Loucy (cell line): Measurements from ENCODE around the gene CLECL1.
A peak's percentile ranks its signal among the peaks of the same experiment; 100 is the strongest.

Experiments
- H2AFZ ChIP-seq: fragments of 200-600 bp; sonication (generic); 2 replicates; pipeline ENCODE4 v1.6.0; 2016; ENCODE audit warnings: antibody characterized with exemption, mild to moderate bottlenecking, low read length, moderate library complexity
- H3F3A ChIP-seq: fragments of 200-600 bp; 2 replicates; pipeline ENCODE4 v1.6.0; 2016; ENCODE audit warnings: antibody characterized with exemption, low read depth, mild to moderate bottlenecking
- H3K27me3 ChIP-seq: fragments of 200-600 bp; sonication (generic); 2 replicates; pipeline ENCODE4 v1.6.1; 2014; ENCODE audit warnings: low read length, mild to moderate bottlenecking; ENCODE audit not compliant: insufficient read depth, poor library complexity, severe bottlenecking
- H3K36me3 ChIP-seq: fragments of 200-600 bp; sonication (generic); 2 replicates; pipeline ENCODE4 v1.6.1; 2016; ENCODE audit warnings: low read length; ENCODE audit not compliant: insufficient read depth
- H3K4me1 ChIP-seq: fragments of 200-600 bp; sonication (generic); 2 replicates; pipeline ENCODE4 v1.5.1; 2014; ENCODE audit warnings: low read length, mild to moderate bottlenecking; ENCODE audit not compliant: insufficient read depth, poor library complexity, severe bottlenecking
- H3K4me2 ChIP-seq: fragments of 200-600 bp; sonication (generic); 2 replicates; pipeline ENCODE4 v1.6.0; 2014; ENCODE audit warnings: antibody characterized with exemption, low read length, low read depth, mild to moderate bottlenecking; ENCODE audit not compliant: poor library complexity, severe bottlenecking
- H3K4me3 ChIP-seq: fragments of 200-600 bp; sonication (generic); 2 replicates; pipeline ENCODE4 v1.5.1; 2014; ENCODE audit warnings: low read length, mild to moderate bottlenecking, mixed read lengths; ENCODE audit not compliant: poor library complexity, severe bottlenecking
- H3K79me2 ChIP-seq: fragments of 200-600 bp; sonication (generic); 2 replicates; pipeline ENCODE4 v1.6.1; 2014; ENCODE audit warnings: low read length; ENCODE audit not compliant: insufficient read depth
- H3K9ac ChIP-seq: fragments of 200-600 bp; sonication (generic); 2 replicates; pipeline ENCODE4 v1.6.0; 2014; ENCODE audit warnings: mild to moderate bottlenecking, low read depth, low read length, moderate library complexity; ENCODE audit not compliant: poor library complexity, severe bottlenecking
- H3K9me2 ChIP-seq: fragments of 200-600 bp; sonication (generic); replicated peaks from 2 replicates; pipeline ENCODE4 v1.6.1; 2016; ENCODE audit warnings: low read depth, low read length, mixed read lengths
- H3K9me3 ChIP-seq: fragments of 200-600 bp; sonication (generic); 2 replicates; pipeline ENCODE4 v1.6.1; 2014; ENCODE audit warnings: mild to moderate bottlenecking, antibody characterized with exemption, low read length, low read depth; ENCODE audit not compliant: insufficient read depth
- H4K20me1 ChIP-seq: fragments of 200-600 bp; sonication (generic); 2 replicates; pipeline ENCODE4 v1.6.0; 2014; ENCODE audit warnings: antibody characterized with exemption, low read length, mild to moderate bottlenecking; ENCODE audit not compliant: insufficient read depth, poor library complexity, severe bottlenecking
- EZH2phosphoT487 ChIP-seq: fragments of 200-600 bp; IDR thresholded peaks from 2 replicates; pipeline ENCODE4 v1.6.1; 2018; ENCODE audit warnings: antibody characterized with exemption, mild to moderate bottlenecking, moderate library complexity, borderline replicate concordance
- TF ChIP-seq, protein P1 (sequence below): fragments of 200-600 bp; sonication (generic); conservative IDR thresholded peaks from 2 replicates; pipeline ENCODE4 v1.5.1; 2014; ENCODE audit warnings: mild to moderate bottlenecking, antibody characterized with exemption, low read length

Gene CLECL1

DNA sequence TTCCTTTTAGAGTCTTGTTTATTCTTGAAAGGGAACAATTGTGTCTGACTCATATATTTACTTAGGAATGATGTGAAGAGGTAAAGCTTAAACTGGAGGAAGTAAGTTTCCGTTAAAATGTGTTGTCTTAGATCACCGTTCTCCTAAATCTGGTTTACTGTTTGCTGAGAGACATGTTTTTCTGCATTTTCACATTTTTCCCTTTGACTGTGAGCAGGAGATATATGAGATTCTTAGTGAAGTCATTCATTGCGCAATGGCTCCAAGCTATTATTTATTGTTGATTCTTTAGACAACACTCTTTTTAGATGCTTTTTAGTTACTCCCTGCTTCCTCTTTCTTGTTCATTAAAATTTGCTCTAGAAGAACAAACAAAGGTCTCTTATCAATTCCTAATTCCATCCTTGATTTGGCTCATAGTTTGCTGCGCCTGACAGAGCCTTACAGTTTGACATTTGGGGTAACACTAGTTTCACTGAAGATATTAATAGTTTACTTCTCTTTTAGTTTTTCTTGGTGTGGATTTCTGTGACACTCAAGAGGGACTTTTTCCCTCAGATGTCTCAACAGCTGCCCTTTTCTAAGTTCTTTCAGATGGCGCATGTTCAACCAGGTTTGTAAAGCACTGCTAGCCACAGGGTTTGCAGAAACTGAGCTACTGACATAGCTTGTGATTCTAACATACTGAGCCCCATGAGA is 11.4 kb downstream of the CLECL1 start:
- Histone ChIP-seq H3K4me3 (no peak overlapping the region), H3K4me2 (no peak overlapping the region), H3K9ac (no peak overlapping the region), H3K79me2 (no peaks in the 10 kb centered on the region), H3K9me2 (no peaks in the 10 kb centered on the region), H3K36me3 (no peaks in the 10 kb centered on the region), H3K27me3 (no peaks in the 10 kb centered on the region), H4K20me1 (no peaks in the 10 kb centered on the region), H3K4me1 (no peaks in the 10 kb centered on the region), H3K9me3 (no peaks in the 10 kb centered on the region), H2AFZ (no peak overlapping the region), H3F3A (no peaks in the 10 kb centered on the region)
- TF ChIP-seq EZH2phosphoT487: no peak
- TF ChIP-seq, protein P1, sequence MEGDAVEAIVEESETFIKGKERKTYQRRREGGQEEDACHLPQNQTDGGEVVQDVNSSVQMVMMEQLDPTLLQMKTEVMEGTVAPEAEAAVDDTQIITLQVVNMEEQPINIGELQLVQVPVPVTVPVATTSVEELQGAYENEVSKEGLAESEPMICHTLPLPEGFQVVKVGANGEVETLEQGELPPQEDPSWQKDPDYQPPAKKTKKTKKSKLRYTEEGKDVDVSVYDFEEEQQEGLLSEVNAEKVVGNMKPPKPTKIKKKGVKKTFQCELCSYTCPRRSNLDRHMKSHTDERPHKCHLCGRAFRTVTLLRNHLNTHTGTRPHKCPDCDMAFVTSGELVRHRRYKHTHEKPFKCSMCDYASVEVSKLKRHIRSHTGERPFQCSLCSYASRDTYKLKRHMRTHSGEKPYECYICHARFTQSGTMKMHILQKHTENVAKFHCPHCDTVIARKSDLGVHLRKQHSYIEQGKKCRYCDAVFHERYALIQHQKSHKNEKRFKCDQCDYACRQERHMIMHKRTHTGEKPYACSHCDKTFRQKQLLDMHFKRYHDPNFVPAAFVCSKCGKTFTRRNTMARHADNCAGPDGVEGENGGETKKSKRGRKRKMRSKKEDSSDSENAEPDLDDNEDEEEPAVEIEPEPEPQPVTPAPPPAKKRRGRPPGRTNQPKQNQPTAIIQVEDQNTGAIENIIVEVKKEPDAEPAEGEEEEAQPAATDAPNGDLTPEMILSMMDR: no peak

DNA sequence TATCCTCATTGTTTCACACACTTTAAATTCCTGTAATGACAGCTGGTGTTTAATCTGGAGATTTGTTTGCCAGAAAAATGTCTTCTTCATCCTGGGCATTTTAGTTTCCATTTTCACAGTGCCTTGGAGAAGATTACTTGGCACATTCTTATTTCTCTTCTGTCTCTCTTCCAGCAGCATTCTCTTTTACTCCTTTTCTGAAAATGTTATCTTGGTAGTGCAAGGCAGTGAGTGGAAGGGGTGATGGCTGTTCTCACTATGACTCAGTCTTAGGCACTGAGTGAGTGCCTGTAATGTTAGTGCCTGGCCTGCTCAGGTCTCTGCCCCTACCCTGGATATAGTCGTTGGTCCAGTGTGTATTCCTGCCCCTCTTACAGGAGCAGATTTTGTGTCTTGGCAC is 13.1 kb downstream of the CLECL1 start:
- Histone ChIP-seq H3K9me2 (no peaks in the 10 kb centered on the region), H4K20me1 (no peaks in the 10 kb centered on the region), H3K4me1 (peaks cover 2% of the 10 kb centered on the region), H3K36me3 (no peaks in the 10 kb centered on the region), H2AFZ (no peak overlapping the region), H3K9ac (no peak overlapping the region), H3F3A (no peaks in the 10 kb centered on the region), H3K4me2 (no peak overlapping the region), H3K79me2 (no peaks in the 10 kb centered on the region), H3K9me3 (no peaks in the 10 kb centered on the region), H3K27me3 (no peaks in the 10 kb centered on the region), H3K4me3 (no peak overlapping the region)
- TF ChIP-seq EZH2phosphoT487: no peak
- TF ChIP-seq, protein P1: no peak

DNA sequence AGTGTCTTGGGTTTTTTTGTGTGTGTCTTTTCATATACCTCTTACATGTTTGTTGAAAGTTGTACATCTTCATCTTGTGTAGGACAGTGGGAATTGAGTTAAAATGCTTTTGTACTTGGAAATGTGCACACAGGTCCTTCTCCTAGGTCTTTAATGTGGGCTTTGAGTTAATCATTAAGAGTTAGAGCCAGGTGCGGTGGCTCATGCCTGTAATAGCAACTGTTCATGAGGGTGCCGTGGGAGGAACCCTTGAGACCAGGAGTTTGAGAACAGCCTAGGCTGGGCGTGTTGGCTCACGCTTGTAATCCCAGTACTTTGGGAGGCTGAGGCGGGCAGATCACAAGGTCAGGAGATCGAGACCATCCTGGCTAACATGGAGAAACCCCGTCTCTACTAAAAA is 13.9 kb downstream of the CLECL1 start:
- Histone ChIP-seq H3K27me3 (no peaks in the 10 kb centered on the region), H3K4me2 (no peak overlapping the region), H3K9me2 (no peaks in the 10 kb centered on the region), H2AFZ (peak overlapping the region; percentile 56), H3K4me3 (no peak overlapping the region), H3F3A (no peaks in the 10 kb centered on the region), H3K79me2 (no peaks in the 10 kb centered on the region), H3K9ac (no peak overlapping the region), H3K4me1 (peaks cover 2% of the 10 kb centered on the region), H3K9me3 (no peaks in the 10 kb centered on the region), H3K36me3 (no peaks in the 10 kb centered on the region), H4K20me1 (no peaks in the 10 kb centered on the region)
- TF ChIP-seq, protein P1: no peak
- no peak for TF ChIP-seq EZH2phosphoT487
